GM21737 (cell line): ENCODE measurements around the gene COL23A1.

Experiments used
- ATAC-seq: cut with Tn5 transposase; IDR thresholded peaks from one replicate; pipeline ENCODE4 v1.9.1; 2021; ENCODE audit warnings: mild to moderate bottlenecking, moderate library complexity; ENCODE audit not compliant: unreplicated experiment

The COL23A1 gene

DNA sequence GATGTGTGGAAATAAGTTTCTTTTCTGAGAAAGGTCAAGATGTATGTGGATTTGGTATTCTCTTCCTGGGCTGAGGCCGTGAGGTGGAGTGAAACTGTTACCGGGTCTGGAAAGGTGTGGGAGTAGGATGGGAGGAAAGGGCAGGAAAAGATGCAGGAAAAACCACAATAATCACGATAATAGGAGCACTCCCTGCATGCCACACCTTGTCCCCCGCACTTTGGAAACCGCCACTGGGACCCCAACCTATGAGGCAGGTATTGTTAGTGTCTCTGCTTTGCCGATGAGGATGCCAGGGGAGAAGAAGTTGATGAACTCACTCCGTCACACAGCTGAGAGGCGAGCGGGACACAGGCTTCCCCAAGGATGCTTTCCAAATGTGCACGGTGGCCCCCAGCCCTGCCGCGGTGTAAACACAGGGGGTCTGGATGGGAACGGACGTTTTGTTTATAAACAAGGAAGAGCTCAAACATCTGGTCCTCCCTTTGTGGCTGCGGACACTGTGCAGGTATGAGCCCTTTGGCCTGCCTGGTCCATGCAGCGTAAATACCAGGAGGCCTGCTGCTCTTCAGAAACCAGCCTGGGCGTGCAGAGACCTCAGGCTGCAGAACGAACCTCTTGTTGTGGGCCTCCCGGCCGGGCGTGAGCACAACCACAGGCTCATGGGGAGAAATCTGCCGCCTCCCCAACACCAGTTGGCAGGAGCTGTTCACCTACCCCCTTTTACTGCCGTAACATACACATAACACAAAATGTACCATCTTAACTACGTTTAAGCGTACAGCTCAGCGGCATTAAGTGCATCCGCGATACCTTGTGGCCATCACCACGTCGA is 126.7 kb downstream of the COL23A1 start:
- ATAC-seq = no peak

DNA sequence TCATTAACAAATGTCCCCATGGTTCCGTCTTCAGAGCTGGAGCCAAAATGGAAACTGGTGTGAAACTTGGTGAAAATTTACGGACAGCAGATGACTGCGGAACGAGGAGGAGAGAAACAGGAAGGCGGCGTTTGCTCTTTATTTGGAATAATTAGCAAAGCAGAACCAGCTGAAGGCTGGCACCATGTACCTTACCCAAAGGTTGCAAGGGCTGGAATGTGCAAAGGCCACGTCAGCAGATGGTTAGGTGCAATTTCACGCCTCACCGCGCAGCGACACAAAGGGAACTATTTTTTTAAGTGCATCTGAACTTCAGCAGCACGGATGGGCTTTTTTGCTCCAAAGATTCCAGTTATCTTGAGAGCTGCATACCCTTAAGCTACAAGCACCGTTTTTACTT is 127.4 kb downstream of the COL23A1 start:
- no peak for ATAC-seq

DNA sequence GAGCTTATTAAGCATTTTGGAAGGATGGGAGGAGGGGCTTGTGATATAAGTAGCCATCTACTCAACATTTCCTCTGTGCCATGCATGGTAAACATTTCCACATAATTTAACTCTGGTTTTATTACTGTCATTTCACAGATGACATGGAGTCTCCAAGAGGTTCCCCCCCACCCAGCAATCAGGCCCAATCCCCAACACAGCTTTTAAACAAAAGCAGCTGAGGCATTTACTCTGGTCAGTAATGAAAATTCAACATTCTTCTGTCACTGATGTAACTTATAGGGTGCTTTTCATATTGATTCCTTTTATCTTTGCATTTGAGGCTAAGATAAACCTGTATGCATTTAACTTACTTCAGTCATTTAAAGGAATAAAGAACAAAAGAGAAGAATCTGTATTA is 128.1 kb downstream of the COL23A1 start:
- ATAC-seq = no peak

GRCh38 chr5:178461004-178461730 is 129.0 kb downstream of the COL23A1 start:
- peak; percentile 85 for ATAC-seq

DNA sequence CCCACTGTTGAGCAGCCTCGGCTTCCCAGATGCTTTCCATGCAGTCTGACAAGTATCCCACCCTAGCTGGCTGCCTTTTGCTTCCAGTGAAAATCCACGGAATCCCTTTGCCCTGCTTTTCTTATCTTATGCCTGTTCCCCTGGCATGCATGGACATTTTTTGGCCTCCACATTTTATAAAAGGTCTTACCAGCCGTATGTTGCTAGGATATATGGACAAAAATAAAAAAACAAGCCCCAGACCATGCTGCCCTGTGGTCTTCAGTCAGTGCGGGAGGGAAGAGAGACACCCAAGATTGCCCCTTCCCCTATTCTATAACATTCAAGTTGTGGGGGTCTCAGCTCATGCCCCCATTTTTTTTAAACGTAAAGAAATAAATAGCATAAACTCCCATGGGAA is 129.6 kb downstream of the COL23A1 start:
- no peak for ATAC-seq

- ATAC-seq = no peak
Observed at GRCh38 chr5:178460174-178460573, 130.0 kb downstream of the COL23A1 start.

- no peak for ATAC-seq
Observed at GRCh38 chr5:178458140-178458539, 132.1 kb downstream of the COL23A1 start.

GRCh38 chr5:178457471-178457870 is 132.7 kb downstream of the COL23A1 start:
- no peak for ATAC-seq

GRCh38 chr5:178455480-178455835 is 134.7 kb downstream of the COL23A1 start:
- ATAC-seq = no peak

DNA sequence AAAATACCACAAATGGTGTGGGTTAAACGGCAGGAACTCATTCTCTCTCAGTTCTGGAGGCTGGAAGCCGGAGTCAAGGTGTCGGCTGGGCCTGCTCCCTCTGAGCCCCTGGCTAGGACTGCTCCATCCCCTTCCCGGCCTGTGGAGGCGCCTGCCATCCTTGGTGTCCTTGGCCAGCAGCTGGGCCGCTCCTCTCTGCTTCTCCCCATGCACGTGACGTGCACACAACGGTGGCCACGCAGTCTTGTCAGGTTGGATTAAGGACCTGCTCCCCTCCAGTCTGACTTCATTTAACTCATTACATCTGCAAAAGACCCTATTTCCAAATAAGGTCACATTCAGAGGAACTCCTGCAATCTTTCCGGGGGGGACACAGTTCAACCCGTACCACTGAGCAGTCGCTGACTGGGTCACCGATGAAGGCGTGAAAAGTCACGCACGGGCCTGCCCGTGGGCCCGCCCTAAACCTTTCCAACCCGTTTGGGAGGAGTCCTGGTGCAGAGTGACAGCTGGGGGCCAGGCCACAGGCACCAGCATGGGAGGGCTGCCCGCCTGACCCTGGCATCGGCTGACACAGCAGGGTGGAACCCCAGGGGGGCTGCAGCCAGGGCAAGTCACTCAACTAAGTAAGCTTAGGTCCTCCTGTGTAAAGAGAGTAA is 135.2 kb downstream of the COL23A1 start:
- ATAC-seq = no peak

GRCh38 chr5:178454303-178454702 is 135.9 kb downstream of the COL23A1 start:
- no peak for ATAC-seq

GRCh38 chr5:178453224-178453623 is 137.0 kb downstream of the COL23A1 start:
- ATAC-seq = no peak

- ATAC-seq = no peak
Observed at GRCh38 chr5:178450121-178451028, 139.8 kb downstream of the COL23A1 start.

DNA sequence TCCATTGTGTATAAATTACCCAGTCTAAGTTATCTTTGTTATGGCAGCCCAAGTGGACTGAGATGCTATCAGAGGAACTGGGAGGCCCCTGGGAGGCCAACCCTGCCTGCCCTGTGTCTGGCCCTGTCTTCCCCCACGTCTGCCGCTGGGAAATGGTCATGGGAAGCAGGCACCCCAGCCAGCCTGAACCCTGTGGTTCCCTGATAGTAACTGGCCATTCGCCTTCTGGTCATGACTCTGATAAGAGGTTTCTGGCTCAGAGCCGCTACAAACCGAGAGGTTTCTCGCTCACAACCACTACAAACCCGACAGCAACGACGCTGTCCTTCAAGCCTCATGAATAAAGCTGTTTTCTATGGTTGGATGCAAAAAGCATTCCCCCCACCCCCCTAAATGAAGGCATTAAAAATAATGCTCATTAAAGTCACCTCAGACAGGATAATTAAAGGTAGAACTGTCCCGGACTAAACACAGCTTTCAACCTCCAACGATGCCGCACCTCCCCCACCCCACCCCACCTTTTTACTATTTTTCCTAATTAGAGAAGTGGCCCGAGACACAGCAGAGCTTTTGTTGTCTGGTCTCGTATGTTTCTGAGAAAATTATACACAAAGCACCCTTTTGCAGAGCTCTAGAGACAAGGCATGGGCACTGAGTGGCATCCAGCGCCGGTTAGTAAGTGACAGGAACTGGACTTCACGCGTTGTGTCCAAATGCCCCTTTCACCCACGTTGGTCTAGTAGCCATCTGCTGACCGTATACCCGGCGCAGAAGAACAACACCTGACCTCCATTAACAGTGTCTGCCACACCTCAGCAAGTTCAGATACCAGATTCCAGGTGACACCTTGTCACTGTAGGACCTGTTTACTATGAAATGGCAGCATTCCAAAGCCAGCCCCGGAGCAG is 140.8 kb downstream of the COL23A1 start:
- ATAC-seq = no peak

GRCh38 chr5:178445534-178445933 is 144.7 kb downstream of the COL23A1 start:
- no peak for ATAC-seq

DNA sequence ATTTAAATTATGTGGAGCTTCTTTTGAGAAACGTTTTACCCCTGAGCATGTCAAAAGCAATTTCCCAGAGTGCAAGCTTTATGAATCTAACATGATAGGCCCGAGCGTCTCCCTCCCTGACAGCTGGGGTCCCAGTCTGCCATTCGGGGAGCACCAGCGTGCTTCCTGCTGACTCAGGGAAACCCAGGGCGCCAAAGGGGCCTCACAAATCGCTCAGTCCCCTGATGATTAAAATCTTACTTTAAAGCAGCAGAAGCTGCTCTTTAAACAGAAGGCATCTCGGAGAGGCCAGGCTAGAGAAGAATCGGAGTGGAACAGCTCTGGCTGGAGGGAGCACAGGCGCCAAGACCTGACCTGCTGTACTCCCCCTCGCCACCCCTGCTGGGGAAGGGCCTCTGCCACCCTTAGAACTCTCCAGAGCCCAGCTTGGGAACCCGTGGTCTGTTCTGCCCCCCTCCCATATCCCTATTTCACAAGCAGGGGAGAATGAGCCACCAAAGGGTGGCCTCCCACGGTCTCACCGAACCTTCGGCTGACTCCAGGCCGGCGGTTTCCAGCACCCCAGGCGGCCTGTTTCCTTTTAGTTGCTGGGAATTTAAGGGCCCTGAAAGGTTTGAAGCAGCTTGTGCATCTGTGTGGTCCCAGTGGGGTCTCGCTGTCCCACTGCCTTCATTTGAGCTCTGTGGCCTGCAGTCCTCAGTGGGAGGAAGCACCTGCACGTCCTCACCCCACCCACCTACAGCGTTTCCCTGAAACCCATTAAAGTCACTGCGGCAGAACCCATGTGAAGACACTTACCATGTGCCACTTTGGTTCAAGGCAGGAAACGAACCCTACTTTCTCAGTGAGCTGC is 147.6 kb downstream of the COL23A1 start:
- ATAC-seq = no peak

GRCh38 chr5:178441486-178442270 is 148.5 kb downstream of the COL23A1 start:
- no peak for ATAC-seq

DNA sequence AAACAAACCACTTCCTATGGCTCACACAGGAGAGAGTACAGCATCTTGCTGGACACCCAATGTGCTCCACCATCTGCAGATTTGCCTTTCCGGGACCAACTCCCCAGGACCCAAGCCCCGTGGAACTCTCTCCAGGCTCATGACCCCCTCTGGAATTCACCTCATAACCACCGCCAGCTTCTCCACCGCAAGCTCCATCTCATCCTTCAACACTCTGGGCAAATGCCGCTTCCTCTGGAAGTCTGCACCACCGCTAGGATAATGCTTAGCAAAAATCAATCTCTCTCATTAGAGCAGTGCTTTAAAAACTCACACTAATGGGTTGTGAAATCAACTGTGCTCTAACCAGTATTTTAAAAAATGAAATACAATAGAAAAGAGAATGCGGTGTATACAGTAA is 150.0 kb downstream of the COL23A1 start:
- ATAC-seq = no peak
